Right renal cortex interstitium (tissue), 3 donors: Measurements from ENCODE around the gene METTL22. TPM values are rescaled to one million over a fixed set of nuclear protein-coding genes. Genes with fewer than 3 reads are reported as not detected.
A peak's percentile ranks its signal among the peaks of the same experiment; 100 is the strongest.
"Not testable (repeated sequence)": the region's sequence is repeated elsewhere in the genome, so short reads cannot be mapped to it uniquely, and the experiment has no call there.

Experiments used
- DNase-seq, 3 donors: peaks; one replicate each; pipeline ENCODE4 v3.0.0-alpha.2; 2013; ENCODE audit warnings: low read depth in 3 of 3, low spot score in 2 of 3
- polyA plus RNA-seq, 3 donors: library from polyadenylated mRNA; unstranded; fragments of 120-200 nt; gene quantifications; one replicate each; pipeline ENCODE4 v1.2.1, GENCODE V29; 2013; ENCODE audit not compliant: insufficient read length in 3 of 3

Gene METTL22
- polyA plus RNA-seq, 3 donors: 15.5 to 17.2 (median 15.7) TPM

DNA sequence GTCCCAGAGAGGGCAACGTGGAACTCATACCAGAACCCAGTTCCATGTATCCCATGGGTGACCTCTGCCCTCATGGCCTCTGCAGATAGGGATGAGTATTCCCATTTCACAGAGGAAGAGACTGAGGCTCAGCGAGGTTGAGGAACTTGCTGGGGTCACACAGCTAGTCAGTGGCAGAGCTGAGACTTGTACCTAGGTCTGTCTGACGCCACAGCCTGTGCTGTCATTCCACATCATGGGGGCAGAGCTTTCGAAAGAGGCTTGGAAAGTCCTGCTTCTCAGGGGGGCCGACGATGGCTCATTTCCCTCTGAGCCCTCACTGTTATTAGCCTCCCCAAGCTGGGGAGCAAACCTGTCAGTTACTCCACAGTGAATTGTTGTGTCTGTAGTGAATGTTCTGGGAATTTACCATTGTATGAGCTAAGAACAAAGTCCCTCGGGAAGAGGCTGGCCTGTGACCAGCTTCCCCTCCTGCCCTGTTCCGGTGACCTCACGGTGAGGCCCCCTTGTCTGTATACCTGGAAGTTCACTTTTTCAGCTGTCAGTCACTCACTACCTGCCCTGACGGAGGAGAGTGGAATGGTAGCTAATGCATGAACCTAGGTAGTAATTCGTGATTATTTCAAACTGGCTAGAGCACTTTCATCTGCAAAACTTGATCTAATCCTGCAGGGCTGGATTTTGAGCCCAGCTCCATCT, 8.9 kb downstream of the METTL22 start:
- no peak for DNase-seq

DNA sequence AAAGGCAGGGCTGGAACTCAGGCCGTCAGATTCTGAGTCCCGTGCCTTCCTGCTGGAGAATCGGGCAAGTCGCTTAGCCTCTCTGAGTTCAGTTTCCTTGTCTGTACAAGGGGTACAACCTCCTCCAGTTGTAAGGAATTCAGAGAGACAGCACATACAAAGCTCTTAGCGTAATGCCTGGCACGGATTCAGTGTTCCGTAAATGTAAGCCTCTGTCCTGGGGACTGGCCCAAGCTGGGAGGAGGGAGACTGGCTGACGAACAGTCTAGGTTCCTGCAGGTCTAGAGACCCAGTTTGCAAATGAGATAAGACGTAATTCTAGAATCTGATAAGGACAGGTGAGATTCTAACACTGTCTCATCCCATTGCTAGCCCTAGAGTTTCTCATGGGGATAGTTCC, 9.9 kb downstream of the METTL22 start:
- DNase-seq: no peak

DNA sequence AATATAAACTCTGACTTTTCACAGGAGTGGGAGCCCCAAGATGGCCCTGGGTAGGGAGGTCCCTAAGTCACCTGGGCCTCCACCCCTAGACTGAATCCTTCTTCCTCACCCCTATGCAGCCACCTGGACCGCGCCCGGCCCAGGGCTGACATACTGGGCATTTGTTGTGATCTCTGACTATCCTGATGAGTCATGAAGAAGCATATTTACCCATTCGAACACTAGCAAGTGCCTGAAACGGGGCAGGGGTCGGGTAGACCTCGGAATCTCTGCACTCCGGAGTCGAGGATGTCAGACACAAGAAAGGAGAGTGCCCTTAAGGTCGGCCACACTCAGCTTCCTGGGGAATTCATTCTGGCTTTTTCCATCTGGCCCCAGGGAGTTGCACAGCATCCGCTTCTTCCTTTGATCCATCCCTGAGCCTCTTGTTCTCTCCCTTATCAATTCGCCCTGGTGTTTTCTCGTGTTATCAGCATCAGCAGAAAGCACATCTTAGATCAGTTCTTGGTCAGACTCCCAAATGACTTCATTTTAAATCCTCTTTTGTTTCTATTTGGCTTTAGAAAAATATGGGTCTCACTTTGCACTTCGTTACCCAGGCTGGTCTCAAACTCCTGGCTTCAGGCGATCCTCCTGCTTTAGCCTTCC, 10.4 kb downstream of the METTL22 start:
- DNase-seq: no peak

DNA sequence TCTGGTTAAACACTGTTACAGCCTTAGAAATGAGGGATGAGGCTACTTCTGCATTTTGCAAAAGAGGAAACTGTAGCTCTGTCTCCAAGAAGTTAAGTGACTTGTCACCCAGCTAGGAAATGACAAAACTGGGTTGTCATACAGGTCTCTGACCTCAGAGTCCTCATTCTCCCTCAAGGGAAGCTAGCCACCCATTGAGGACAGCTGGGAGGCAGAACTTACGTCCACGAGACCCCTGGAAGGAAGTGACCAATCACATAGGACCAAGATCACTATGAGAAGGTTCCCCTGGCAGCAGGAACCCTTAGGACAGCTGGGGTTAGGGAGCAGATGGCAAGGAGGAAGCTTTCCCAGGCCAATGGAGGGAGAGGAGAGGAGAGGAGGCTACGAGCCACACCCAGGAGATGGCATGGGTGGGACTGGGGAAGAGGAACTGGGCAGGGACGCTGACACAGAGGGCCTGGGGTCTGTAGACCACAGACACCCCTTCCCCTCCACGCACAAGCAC, 11.2 kb downstream of the METTL22 start:
- DNase-seq: no peak

DNA sequence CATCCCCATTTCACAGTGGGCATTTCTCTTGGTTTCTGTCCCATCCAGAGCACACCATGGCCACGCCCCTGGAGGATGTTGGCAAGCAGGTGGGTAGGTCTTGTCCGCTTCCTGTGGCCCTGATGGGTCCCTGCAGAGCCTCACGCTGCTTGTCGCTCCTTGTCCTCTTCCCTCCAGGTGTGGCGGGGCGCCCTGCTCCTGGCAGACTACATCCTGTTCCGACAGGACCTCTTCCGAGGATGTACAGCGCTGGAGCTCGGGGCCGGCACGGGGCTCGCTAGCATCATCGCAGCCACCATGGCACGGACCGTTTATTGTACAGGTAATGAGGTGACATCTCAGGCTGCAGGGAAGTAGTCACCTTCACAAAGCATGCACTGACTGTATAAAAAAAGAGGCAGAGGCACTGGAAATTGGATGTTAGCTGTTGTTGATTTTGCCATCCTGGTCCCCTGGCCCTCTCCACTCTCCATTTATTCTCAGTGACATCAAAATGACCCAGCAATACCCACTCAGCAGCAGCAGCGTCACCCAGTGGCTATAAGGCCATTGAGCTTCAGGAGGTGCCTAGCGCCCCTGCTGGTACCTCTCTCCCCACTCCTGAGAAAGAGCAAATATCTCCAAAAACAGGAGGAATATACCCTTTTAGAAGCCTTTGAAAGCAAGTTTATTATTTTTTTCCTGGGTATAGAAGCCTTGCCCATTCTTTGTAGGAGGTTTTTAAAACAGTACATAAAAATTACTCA, 13.7 kb downstream of the METTL22 start:
- DNase-seq: no peak

DNA sequence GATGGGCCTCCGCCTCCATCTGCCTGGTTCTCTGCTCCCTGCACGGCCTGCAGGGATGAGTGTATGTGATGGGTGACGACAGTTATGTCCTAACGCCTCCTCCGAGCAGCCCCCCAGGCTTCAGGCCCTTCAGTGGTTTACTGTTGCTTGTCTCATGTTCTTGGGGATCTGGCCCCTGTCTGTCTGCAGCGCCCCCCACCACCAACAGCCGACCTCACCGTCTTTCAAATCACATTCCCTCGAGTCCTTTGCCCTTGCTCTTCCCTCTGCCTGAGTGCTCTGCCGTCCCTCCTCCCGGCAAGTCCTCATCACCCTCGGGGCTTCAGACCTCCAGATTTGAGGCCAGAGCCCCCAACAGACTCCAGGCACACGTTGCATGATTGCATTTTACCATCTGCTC, 18.2 kb downstream of the METTL22 start:
- no peak for DNase-seq

DNA sequence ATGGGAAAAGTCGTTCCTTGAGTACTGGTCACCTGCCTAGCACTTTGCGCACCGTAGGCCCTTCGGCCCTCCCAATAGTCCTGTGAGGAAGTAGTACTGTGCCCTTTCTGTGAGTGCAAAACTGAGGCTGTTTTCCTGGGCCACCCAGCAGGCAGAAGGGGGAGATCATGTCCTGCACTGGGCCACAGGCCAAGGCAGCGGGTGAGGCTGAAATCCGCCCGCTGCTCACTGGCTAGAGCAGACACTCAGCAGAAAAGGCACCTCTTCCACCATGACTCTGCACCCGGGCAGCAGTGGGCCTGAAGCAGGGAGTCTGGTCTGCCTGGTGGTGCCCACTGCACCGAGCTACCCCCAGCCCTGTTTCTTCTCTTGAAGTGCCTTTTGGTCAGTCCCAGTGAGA, 20.2 kb downstream of the METTL22 start:
- DNase-seq: no peak

DNA sequence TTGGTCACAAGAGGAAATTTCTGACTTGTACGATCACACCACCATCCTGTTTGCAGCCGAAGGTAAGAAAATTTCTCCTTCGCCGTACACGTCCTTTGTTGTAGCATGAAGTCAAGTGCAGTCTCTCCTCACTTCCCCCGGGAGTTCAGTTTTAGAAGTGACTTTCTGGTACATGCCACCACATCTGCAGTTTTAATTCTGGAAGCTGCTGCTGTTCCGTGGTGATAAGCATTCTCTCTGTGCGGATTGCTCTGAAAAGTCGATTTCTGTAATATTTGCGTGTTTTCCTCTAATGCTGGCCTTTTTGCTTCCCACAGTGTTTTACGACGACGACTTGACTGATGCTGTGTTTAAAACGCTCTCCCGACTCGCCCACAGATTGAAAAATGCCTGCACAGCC, 20.6 kb downstream of the METTL22 start:
- no peak for DNase-seq

DNA sequence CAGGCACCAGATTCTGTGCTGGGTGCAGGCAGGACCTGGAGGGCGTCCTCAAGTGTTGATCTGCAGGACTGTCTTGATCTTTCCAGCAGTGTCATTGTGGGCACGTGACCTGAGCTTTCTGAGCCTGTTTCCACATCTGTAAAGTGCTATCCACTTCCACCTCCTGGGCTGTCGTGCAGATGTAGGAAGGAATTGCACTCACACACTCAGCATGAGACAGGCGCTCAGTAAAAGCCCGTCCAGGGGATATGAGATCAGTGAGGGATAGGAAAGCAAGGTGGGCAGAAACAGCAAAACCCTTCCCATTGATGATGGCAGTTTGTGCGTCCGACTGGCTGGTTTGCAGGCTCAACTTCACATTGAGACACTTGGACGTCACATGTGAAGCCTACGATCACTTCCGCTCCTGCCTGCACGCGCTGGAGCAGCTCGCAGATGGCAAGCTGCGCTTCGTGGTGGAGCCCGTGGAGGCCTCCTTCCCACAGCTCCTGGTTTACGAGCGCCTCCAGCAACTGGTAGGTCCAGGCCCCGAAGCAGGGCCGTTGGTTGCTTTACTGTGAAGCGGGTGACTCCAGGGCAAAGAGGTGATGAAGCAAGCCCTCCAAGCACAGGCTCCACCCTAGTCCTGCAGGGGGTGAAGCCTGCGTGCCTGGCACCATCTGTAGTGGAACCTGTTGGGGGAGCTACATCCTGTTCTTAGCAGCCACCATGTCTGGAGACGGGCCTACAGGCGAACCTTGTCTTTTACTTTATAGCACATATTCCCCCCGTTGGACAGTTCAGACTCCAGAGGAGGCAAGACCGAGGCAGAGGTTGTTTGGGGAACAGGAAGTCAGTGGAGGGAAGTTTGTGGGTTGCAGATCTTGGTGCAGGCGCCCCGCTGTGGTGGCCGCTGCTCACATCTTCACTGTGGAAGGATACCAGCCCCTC, 23.0 kb downstream of the METTL22 start:
- DNase-seq: no peak

DNA sequence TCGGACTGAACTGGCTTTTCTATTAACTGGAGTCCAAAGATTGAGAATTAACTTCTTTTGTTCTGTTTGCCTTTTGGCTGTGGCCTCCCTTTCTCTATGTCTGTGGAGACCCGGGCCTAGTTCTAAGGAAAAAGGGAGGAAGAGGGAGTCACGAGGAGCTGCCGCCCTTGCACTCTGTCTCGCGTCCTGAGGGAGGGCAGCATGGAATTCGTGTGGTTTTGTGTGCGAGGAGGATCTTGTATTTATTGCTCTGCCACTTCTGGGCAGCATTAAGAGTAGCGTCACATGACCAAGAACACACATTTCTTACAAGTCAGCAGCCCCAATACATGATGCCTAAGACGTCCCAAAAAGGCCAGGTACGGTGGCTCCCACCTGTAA, 23.6 kb downstream of the METTL22 start:
- no peak for DNase-seq

DNA sequence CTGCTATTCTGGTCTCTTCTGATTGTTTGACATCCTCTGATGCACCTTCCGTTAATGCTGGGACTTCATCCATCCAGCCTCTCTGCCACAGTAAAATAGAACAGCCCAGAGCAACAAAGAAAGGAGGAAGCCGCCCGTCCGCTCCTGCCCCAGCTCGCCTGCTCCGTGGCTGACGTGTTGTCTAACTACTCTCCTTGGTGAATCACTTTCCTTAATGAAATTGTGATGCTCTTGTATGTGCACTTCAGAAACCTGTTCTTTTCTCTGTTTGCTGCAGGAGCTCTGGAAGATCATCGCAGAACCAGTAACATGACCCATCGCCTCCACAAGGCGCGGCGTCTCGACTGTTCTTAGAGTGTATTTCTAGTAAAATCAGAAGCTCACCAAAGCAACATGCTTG, 24.3 kb downstream of the METTL22 start:
- no peak for DNase-seq

DNA sequence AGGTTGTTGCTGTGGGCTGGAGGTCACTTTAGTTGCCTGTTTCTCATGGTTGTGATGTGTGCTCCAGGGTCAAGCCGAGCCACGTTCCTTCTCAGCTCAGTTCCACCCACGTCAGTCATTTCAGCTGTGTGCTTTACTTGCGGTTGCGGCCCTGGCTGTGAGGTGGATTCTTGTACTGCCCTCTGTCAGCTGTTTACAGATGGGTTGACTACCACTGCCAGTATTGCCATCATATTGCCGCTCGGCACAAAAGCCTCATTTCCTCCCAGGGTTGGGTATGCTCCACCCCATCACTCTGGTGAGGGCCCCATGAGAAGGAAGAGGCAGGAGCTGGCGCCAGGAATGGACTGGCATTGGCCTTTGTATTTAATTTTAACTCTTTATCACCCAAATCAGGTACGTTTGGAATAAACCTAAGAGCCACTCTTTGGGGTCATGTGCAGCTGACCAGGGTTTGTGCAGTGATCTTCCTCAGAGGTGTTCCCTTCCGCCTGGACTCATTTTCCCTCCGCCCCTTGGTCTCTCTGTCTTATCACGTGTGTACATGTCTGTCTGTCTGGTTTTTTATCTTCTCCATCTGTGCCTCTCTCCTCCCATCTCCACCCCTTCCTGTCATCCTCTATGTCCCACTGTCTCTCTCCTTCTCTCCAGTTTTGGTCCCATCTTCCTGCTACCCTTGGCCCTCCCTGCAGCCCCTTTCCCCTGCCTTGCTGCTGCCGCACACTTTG, 25.0 kb downstream of the METTL22 start:
- DNase-seq: no peak

DNA sequence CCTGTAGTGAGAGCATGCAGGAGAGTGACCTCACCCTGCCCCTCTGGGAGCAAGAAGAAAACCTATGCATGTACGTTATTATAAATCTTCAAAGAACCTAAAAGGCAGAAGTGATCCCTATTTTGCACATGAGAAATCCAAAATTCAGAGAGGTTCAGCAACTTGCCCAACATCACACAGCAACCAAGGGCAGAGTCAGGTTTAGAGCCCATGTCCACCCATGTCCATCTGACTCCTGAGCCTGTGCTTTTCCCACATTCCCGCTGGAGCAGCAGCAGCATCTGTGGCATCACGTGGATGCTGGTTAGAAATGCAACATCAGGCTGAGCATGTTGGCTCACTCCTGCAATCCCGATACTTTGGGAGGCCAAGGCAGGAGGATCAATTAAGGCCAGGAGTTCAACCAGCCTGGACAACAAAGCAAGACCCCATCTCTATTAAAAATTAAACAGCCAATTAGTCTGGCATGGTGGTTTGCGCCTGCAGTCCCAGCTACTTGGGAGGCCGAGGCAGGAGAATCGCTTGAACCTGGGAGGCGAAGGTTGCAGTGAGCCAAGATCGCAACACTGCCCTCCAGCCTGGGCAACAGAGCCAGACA, 26.3 kb downstream of the METTL22 start:
- DNase-seq: no peak

DNA sequence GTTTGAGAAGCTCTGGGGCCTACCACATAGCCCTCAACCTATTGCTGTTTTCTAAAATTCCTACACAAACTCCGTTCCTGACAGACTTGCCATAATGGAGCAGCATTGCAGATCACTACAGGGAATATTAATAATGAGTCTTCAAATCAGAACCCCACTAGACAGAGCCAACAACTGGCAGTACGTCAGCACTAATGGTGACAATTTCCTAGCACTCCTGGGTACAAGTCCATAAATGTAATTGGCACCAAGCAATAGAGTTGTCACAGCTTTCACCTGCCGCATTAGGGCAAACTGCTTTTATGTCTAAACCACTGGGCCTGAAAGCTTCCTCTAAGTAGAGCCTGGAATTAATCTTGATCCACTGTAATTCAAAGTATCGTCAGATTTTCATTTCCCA, 27.4 kb downstream of the METTL22 start:
- DNase-seq: no peak

DNA sequence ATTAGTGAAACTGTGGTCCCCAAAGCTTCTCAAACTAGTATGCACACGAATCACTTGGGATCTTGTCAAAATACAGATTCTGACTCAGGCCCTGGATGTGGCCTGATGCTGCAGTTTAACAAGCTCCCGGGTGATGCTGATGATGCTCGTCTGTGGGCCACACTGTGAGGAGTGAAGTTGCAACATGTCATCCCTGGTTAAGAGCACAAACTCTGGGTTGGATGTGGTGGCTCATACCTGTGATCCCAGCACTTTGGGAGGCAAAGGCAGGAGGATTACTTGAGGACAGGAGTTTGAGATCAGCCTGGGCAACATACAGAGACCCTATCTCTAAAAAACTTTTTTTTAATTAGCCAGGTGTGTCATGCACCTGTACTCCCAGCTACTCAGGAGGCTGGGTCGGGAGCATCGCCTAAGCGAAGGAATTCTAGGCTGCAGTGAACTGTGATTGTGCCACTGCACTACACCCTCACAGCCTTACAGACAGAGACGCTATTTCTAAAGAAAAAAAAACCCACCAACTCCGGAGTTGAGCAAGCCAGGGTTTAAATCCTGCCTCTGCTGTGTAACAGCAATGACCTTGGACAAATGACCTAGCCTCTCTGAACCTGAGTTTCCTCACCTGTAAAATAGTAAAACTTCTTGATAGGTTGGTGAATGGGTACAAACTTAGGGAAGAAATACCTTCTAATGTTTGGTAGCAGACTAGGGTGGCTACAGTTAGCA, 28.5 kb downstream of the METTL22 start:
- DNase-seq: no peak

DNA sequence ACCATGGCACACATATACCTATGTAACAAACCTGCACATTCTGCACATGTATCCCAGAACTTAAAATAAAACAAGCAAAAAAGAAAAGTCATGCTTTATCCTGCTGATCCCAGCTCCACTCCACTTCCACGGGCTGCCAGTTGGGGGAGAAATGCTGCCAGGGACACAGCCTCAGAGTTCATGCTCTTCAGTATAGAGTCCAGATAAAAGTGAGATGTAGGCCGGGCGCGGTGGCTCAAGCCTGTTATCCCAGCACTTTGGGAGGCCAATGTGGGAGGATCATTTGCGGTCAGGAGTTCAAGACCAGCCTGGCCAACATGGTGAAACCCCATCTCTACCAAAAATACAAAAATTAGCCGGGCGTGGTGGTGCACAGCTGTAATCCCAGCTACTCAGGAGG, 30.5 kb downstream of the METTL22 start:
- DNase-seq: not testable (repeated sequence)

DNA sequence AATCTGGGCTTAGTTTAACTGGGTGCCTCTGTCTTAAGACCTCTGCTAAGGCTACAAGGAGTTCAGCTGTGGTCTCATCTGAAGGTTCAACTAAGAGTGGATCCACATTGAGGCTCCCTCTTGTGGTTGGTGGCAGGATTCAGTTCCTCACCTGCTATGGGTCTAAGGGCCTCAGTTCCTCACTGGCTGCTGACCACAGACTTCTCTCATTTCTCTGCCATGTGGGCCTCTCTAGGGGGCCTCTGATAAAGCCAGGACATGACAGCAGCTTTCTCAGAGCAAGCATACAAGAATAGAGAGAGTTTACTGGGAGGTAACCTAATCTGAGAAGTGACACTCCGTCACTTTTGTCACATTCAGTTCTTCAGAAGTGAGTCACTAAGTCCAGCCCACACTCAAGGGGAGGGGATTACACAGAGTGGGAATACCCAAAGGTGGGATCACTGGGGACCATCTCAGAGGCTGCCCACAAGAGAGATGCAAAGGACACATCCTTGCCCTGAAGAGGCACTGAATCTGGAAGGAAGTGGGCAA, 33.8 kb downstream of the METTL22 start:
- DNase-seq: no peak

DNA sequence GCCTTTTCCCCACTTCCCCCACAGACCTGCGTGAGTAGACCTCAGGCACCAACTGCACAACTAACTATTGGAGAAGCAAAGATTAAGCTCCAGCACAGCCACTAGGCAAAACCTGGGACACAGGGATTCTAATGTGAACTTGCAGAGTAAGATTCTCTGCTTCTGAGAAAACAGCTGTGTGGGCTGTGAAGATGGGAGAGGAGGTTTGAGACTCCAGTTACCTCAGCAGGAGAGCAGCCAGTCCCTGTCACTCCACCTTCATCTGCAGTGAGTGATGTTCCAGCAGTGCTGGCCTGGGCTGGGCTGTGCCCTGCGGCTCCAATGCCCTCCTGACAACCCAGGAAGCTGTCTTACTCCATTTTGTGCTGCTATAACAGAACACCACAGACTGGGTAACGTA, 34.9 kb downstream of the METTL22 start:
- DNase-seq: no peak

DNA sequence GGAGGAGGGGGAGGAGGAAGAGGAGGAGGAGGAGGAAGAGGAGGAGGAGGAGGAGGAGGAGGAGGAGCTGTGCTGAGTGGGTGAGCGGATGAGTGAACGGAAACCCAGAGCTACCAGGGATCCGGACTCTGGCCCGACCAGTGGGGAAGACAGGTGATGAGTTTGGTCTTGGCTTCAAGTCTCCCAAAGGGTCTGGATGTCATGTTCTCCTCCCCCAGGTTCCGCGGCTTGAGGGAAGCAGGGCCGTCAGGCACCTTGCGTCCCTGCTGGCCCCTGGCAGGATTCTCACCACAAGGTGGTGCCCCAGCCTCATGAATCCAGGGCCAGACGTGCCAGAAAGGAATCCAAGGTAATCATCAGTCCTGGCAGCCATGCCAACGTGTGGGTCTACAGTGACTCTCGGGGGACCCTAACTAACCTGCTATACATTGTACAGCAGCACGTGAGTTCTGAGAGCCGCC, 39.4 kb downstream of the METTL22 start:
- peak in 2 of 3 donors; percentile 36 to 72 for DNase-seq
